22Rv1 (cell line): ENCODE data around the gene FAM89B.

Experiments used
- H3K27ac ChIP-seq: fragments of 450-650 bp; 2 replicates; pipeline ENCODE4 v1.5.1; 2017
- ZFX ChIP-seq: fragments of 450-650 bp; IDR thresholded peaks from 2 replicates; pipeline ENCODE4 v1.6.1; 2017; ENCODE audit warnings: antibody characterized with exemption, borderline replicate concordance
- TF ChIP-seq, protein P1 (sequence below): fragments of 450-650 bp; IDR thresholded peaks from 2 replicates; pipeline ENCODE4 v1.5.1; 2017; ENCODE audit warnings: mild to moderate bottlenecking

The FAM89B gene

DNA sequence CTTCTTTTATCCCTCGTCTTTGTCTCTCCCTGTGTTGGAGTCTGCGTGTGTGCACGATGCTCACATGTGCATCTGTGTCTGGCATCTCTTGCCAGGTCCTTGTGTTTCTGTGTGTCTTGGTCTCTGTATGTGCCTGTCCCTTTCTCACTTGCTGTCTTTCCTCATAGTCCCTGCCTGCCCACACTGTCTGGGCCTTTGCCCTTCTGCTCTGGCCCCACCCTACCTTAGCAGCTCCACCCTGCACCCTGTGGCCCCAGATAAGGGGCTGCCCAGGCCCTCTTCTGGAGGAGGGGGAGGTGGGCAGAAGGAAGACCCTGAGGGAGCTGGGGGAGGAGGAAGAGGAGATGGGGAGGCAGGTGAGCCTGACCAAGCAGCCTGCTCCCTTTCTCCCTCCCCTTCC, 6.3 kb downstream of the FAM89B start:
- TF ChIP-seq, protein P1, sequence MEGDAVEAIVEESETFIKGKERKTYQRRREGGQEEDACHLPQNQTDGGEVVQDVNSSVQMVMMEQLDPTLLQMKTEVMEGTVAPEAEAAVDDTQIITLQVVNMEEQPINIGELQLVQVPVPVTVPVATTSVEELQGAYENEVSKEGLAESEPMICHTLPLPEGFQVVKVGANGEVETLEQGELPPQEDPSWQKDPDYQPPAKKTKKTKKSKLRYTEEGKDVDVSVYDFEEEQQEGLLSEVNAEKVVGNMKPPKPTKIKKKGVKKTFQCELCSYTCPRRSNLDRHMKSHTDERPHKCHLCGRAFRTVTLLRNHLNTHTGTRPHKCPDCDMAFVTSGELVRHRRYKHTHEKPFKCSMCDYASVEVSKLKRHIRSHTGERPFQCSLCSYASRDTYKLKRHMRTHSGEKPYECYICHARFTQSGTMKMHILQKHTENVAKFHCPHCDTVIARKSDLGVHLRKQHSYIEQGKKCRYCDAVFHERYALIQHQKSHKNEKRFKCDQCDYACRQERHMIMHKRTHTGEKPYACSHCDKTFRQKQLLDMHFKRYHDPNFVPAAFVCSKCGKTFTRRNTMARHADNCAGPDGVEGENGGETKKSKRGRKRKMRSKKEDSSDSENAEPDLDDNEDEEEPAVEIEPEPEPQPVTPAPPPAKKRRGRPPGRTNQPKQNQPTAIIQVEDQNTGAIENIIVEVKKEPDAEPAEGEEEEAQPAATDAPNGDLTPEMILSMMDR: no peak
- no peak for TF ChIP-seq ZFX
- no peak overlapping the region; the same call in 1 of the 2 replicates for H3K27ac ChIP-seq

- TF ChIP-seq ZFX: no peak
- TF ChIP-seq, protein P1: no peak
- H3K27ac ChIP-seq: no peak overlapping the region
Observed at GRCh38 chr11:65579291-65579690, 7.0 kb downstream of the FAM89B start.

- H3K27ac ChIP-seq: no peak overlapping the region
- no peak for TF ChIP-seq ZFX
- TF ChIP-seq, protein P1: no peak
Observed at GRCh38 chr11:65580031-65580692, 7.8 kb downstream of the FAM89B start.

GRCh38 chr11:65580756-65581155, 8.4 kb downstream of the FAM89B start:
- H3K27ac ChIP-seq: no peak overlapping the region
- TF ChIP-seq, protein P1: no peak
- no peak for TF ChIP-seq ZFX

DNA sequence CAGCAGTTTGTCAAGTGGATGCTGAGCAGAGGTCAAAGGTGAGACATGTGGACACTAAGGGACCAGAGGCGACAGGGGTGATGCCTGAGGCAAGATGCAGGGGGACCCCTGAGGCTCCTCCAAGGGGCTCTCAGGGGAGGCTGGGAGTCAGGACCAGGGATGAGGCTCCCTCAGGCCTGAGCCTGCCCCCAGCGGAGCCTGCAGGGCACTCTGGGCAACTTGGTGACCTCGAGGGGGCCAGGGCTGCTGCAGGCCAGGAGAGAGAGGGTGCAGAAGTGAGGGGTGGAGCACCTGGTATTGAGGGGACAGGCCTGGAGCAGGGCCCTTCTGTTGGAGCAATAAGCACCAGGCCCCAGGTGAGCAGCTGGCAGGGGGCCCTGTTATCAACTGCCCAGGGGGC, 9.6 kb downstream of the FAM89B start:
- no peak overlapping the region for H3K27ac ChIP-seq
- TF ChIP-seq, protein P1: no peak
- TF ChIP-seq ZFX: no peak

- no peak overlapping the region for H3K27ac ChIP-seq
- no peak for TF ChIP-seq ZFX
- TF ChIP-seq, protein P1: no peak
Observed at GRCh38 chr11:65583589-65583988, 11.3 kb downstream of the FAM89B start.

DNA sequence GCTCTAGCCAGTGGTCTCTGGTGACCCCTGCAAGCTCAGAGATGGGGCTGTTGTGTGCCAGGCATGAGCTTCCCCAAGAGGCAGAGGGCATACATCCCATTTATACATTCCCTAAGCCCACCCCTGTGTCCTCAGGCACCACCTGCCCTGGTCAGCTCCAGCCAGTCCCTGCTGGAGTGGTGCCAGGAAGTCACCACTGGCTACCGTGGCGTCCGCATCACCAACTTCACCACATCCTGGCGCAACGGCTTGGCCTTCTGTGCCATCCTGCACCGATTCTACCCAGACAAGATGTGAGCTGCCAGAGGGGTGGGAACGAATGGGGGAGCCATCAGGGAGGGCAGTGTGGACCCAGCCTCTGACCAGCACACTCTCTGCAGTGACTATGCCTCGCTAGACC, 11.8 kb downstream of the FAM89B start:
- H3K27ac ChIP-seq: no peak overlapping the region
- TF ChIP-seq, protein P1: no peak
- no peak for TF ChIP-seq ZFX
